ENCODE results near the gene TMEM141. TPM values are rescaled to one million over a fixed set of nuclear protein-coding genes. Genes with fewer than 3 reads are reported as not detected.

The TMEM141 gene
- polyA plus RNA-seq, 1 of the 3 experiments (the other 2 are of a cell fraction): 112 TPM

DNA sequence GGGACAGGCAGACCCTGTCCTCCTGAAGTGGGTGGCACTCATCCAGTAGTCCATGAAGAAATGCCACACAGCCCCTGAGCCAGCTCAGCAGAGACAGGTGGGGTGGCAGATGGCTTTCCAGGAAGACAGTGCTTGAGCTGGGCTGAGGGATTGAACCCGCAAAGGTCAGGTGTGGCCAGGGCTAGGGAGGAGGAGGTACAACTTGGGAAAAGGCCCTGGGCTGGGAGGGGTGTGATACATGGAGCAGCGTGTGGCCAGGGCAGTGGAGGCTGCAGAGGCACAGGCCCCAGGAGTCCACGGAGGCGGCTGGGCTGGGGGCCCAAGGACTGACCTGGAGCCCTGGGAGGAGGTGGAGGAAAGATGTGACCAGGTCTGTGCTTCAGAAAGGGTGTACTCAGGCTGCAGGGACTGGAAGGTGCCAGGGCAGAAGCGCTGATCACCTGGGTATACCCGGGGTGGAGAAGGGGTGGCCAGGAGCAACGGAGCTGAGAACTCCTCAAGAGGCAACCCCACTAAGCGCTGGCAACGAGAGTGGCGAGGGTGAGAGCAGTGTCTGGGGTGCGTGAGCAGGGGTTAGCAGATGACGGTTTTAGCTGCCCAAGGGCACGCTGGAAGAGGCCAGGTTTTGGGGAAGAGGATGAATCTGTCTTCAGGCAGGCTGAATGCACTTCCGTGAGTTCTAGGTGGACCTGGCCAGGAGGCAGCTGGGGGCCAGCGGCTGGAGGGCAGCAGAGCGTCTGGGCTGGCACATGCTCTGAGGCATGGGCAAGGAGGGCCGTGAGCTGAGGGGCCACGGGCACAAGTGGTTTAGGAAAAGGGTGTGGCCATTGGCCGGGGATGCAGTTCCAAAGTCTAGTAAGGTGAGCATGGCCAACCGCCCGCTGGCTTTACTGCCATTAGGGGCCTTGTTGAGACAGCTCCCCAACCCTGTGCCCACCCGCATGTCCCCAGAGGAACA lies 12.7 kb downstream of the TMEM141 start:
- POLR2A ChIA-PET: no interaction called here
- Histone ChIP-seq H4K20me1 (ENCODE audit: insufficient read depth) (no peaks in the 10 kb centered on the region), H3K4me3 (ENCODE audit: low read depth in 2 of 2, low read length in 1 of 2) (no peak overlapping the region), H2AFZ (ENCODE audit: low read depth) (no peak overlapping the region), H3K27ac (ENCODE audit: low read depth in 2 of 2, low read length in 1 of 2) (no peak overlapping the region), H3K27me3 (ENCODE audit: insufficient read depth) (no peaks in the 10 kb centered on the region), H3K36me3 (replicated peaks in 1 of 2; ENCODE audit: control insufficient read depth in 1 of 2, insufficient read depth in 2 of 2, low read length in 1 of 2) (peaks cover 0 to 6% of the 10 kb centered on the region in 2 experiments), H3K4me2 (no peak overlapping the region), H3K9me3 (no peaks in the 10 kb centered on the region), H3K9me2 (no peaks in the 10 kb centered on the region), H3F3A (replicated peaks; ENCODE audit: insufficient read depth) (peaks cover 6% of the 10 kb centered on the region), H3K4me1 (ENCODE audit: control insufficient read depth in 1 of 2, insufficient read depth in 2 of 2, low read depth in 1 of 2, low read length in 1 of 2) (peaks cover 8 to 29% of the 10 kb centered on the region in 2 experiments; a peak in 2 of 4 replicates), H3K79me2 (ENCODE audit: insufficient read depth) (peaks cover 9% of the 10 kb centered on the region; the same call in 1 of the 2 replicates), H3K9ac (no peak overlapping the region)
- DNase-seq: no peak
- TF ChIP-seq, protein P1, sequence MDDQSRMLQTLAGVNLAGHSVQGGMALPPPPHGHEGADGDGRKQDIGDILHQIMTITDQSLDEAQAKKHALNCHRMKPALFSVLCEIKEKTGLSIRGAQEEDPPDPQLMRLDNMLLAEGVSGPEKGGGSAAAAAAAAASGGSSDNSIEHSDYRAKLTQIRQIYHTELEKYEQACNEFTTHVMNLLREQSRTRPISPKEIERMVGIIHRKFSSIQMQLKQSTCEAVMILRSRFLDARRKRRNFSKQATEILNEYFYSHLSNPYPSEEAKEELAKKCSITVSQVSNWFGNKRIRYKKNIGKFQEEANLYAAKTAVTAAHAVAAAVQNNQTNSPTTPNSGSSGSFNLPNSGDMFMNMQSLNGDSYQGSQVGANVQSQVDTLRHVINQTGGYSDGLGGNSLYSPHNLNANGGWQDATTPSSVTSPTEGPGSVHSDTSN (IDR thresholded peaks at IDR 0.05): no peak
- CTCF ChIA-PET: interaction anchor here (0.6 to 1.5 kb wide), 2 partner anchors 12 to 337 kb away, joined by 3 to 8 read pairs; partner anchors contain the start of gene TMEM141
- WGBS (ENCODE audit: low lambda C conversion rate): 96% methylated on average over 22 of the region's 22 CpGs

DNA sequence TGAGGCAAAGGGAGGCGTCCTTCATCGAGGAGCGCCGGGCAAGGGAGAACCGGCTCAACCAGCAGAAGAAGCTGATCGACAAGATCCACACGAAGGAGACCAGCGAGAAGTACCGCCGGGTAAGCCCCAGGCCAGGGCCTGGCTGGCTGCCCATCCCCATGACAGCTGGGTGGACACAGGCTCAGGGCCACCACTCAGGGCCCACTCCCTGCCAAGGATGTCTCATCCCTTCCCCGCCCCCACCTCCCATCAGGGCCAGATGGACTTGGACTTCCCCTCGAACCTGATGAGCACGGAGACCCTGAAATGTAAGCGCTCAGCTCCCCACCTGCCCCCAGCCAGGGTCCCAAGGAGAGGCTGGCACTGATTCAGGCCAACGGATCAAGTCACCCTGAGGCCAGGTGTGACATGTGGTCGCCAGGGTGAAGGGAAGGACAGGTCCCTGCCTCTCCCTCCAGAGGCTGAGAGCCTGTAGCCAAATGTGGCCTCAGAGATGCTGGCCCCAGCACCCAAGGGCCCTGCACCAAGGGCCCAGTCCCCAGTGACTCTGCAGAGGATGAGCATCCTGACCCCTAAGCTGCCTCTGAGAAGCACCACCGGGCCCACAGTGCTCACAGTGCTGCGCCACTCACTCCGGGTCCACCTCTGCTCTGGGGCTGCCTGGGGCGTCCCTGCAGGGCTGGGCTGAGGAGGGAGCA lies 13.5 kb downstream of the TMEM141 start:
- no peaks in the 10 kb centered on the region for H3K9me2 ChIP-seq
- H3K4me3 ChIP-seq (ENCODE audit: low read depth in 2 of 2, low read length in 1 of 2): no peak overlapping the region
- no peak for DNase-seq
- no peak overlapping the region for H3K4me2 ChIP-seq
- 88% methylated on average over 10 of the region's 20 CpGs for WGBS (ENCODE audit: low lambda C conversion rate)
- H2AFZ ChIP-seq (ENCODE audit: low read depth): no peak overlapping the region
- peaks cover 7% of the 10 kb centered on the region; the same call in 1 of the 2 replicates for H4K20me1 ChIP-seq (ENCODE audit: insufficient read depth)
- POLR2A ChIA-PET: no interaction called here
- H3F3A ChIP-seq (replicated peaks; ENCODE audit: insufficient read depth): peaks cover 6% of the 10 kb centered on the region
- no peak overlapping the region for H3K9ac ChIP-seq
- peaks cover 17% of the 10 kb centered on the region for H3K79me2 ChIP-seq (ENCODE audit: insufficient read depth)
- no peaks in the 10 kb centered on the region for H3K9me3 ChIP-seq
- peaks cover under 1 to 7% of the 10 kb centered on the region in 2 experiments for H3K36me3 ChIP-seq (replicated peaks in 1 of 2; ENCODE audit: control insufficient read depth in 1 of 2, insufficient read depth in 2 of 2, low read length in 1 of 2)
- H3K4me1 ChIP-seq (ENCODE audit: control insufficient read depth in 1 of 2, insufficient read depth in 2 of 2, low read depth in 1 of 2, low read length in 1 of 2): peaks cover 11 to 27% of the 10 kb centered on the region in 2 experiments; a peak in 3 of 4 replicates
- CTCF ChIA-PET: interaction anchor here (0.6 to 1.6 kb wide), 4 partner anchors 13 to 336 kb away, joined by 3 to 8 read pairs (median 6); partner anchors contain the start of gene TMEM141
- TF ChIP-seq SMC3 (IDR thresholded peaks at IDR 0.05; ENCODE audit: low read depth, low read length) (no peak), CHD2 (IDR thresholded peaks at IDR 0.05; ENCODE audit: low read length, partially characterized antibody) (no peak), RXRA (IDR thresholded peaks at IDR 0.05; ENCODE audit: borderline replicate concordance, low read depth) (no peak), SIN3A (IDR thresholded peaks at IDR 0.05; ENCODE audit: borderline replicate concordance, low read depth, low read length) (no peak), TAF1 (IDR thresholded peaks at IDR 0.05; ENCODE audit: borderline replicate concordance, low read depth, low read length) (no peak), TCF12 (IDR thresholded peaks at IDR 0.05) (no peak), NFIC (IDR thresholded peaks at IDR 0.05; ENCODE audit: borderline replicate concordance) (no peak), EZH2phosphoT487 (IDR thresholded peaks at IDR 0.05; ENCODE audit: borderline replicate concordance, low read depth) (no peak), TEAD4 (IDR thresholded peaks at IDR 0.05; ENCODE audit: borderline replicate concordance, insufficient read depth) (no peak)
- TF ChIP-seq, protein P1 (IDR thresholded peaks at IDR 0.05): no peak
- TF ChIP-seq, protein P2, sequence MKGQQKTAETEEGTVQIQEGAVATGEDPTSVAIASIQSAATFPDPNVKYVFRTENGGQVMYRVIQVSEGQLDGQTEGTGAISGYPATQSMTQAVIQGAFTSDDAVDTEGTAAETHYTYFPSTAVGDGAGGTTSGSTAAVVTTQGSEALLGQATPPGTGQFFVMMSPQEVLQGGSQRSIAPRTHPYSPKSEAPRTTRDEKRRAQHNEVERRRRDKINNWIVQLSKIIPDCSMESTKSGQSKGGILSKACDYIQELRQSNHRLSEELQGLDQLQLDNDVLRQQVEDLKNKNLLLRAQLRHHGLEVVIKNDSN (IDR thresholded peaks at IDR 0.05; ENCODE audit: borderline replicate concordance, low read depth): no peak
- TF ChIP-seq, protein P3, sequence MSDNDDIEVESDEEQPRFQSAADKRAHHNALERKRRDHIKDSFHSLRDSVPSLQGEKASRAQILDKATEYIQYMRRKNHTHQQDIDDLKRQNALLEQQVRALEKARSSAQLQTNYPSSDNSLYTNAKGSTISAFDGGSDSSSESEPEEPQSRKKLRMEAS (IDR thresholded peaks at IDR 0.05; ENCODE audit: low read depth): no peak
- no peak overlapping the region for H3K27ac ChIP-seq (ENCODE audit: low read depth in 2 of 2, low read length in 1 of 2)
- H3K27me3 ChIP-seq (ENCODE audit: insufficient read depth): no peaks in the 10 kb centered on the region
